ENCODE results near the gene PRPF19.

Gene PRPF19

GRCh38 chr11:60944490-60945294 is 38.3 kb upstream of the PRPF19 start:
- H3K36me3 Mint-ChIP-seq, result no peaks in the 10 kb centered on the region
- no peak overlapping the region for H3K4me3 Mint-ChIP-seq
- CTCF ChIA-PET, result no interaction called here
- peaks cover 16% of the 10 kb centered on the region for H3K27me3 Mint-ChIP-seq
- peaks cover 18% of the 10 kb centered on the region for H3K4me1 Mint-ChIP-seq
- DNase-seq, result no peak
- H3K9me3 Mint-ChIP-seq, result no peaks in the 10 kb centered on the region
- no peak overlapping the region for H3K27ac Mint-ChIP-seq

- CTCF ChIA-PET, result interaction anchor here (0.6 kb wide), 1 partner anchor 244 kb away, joined by 3 read pairs; no protein-coding TSS in a partner anchor
- Mint-ChIP-seq H3K27ac (no peak overlapping the region), H3K36me3 (no peaks in the 10 kb centered on the region), H3K27me3 (peaks cover 4% of the 10 kb centered on the region), H3K4me3 (no peak overlapping the region), H3K4me1 (peaks cover 19% of the 10 kb centered on the region), H3K9me3 (no peaks in the 10 kb centered on the region)
- DNase-seq, result no peak
Observed at GRCh38 chr11:60942970-60943565, 36.7 kb upstream of the PRPF19 start.

- no peak for DNase-seq
- CTCF ChIA-PET, result interaction anchor here (0.6 to 0.7 kb wide), 2 partner anchors 43 to 245 kb away, joined by 3 read pairs; no protein-coding TSS in a partner anchor
- peaks cover 4% of the 10 kb centered on the region for H3K27me3 Mint-ChIP-seq
- peaks cover 19% of the 10 kb centered on the region for H3K4me1 Mint-ChIP-seq
- H3K9me3 Mint-ChIP-seq, result no peaks in the 10 kb centered on the region
- no peak overlapping the region for H3K4me3 Mint-ChIP-seq
- H3K36me3 Mint-ChIP-seq, result no peaks in the 10 kb centered on the region
- no peak overlapping the region for H3K27ac Mint-ChIP-seq
Observed at GRCh38 chr11:60942219-60942618, 35.8 kb upstream of the PRPF19 start.

- H3K27me3 Mint-ChIP-seq, result peaks cover 4% of the 10 kb centered on the region
- DNase-seq, result no peak
- H3K9me3 Mint-ChIP-seq, result no peaks in the 10 kb centered on the region
- H3K4me3 Mint-ChIP-seq, result no peak overlapping the region
- CTCF ChIA-PET, result interaction anchor here (0.7 kb wide), 1 partner anchor 42 kb away, joined by 3 read pairs; no protein-coding TSS in a partner anchor
- H3K4me1 Mint-ChIP-seq, result peaks cover 19% of the 10 kb centered on the region
- no peaks in the 10 kb centered on the region for H3K36me3 Mint-ChIP-seq
- H3K27ac Mint-ChIP-seq, result no peak overlapping the region
Observed at GRCh38 chr11:60941371-60942119, 35.2 kb upstream of the PRPF19 start.

GRCh38 chr11:60939855-60940254 is 33.5 kb upstream of the PRPF19 start:
- peaks cover 19% of the 10 kb centered on the region for H3K4me1 Mint-ChIP-seq
- H3K36me3 Mint-ChIP-seq, result no peaks in the 10 kb centered on the region
- no peak overlapping the region for H3K27ac Mint-ChIP-seq

GRCh38 chr11:60939301-60939700 is 32.9 kb upstream of the PRPF19 start:
- Mint-ChIP-seq H3K36me3 (no peaks in the 10 kb centered on the region), H3K27me3 (peaks cover 5% of the 10 kb centered on the region), H3K4me1 (peaks cover 19% of the 10 kb centered on the region), H3K4me3 (no peak overlapping the region), H3K9me3 (no peaks in the 10 kb centered on the region), H3K27ac (no peak overlapping the region)
- CTCF ChIA-PET, result no interaction called here
- no peak for DNase-seq

More at GRCh38 chr11:60939855-60940254, 33.5 kb upstream of the PRPF19 start:
- Mint-ChIP-seq H3K4me3 (no peak overlapping the region), H3K27me3 (peaks cover under 1% of the 10 kb centered on the region), H3K9me3 (no peaks in the 10 kb centered on the region)
- no peak for DNase-seq
- CTCF ChIA-PET, result no interaction called here

- CTCF ChIA-PET, result no interaction called here
- no peak for DNase-seq
- Mint-ChIP-seq H3K27me3 (peaks cover 11% of the 10 kb centered on the region), H3K4me3 (no peak overlapping the region), H3K9me3 (no peaks in the 10 kb centered on the region), H3K27ac (no peak overlapping the region), H3K4me1 (peaks cover 19% of the 10 kb centered on the region), H3K36me3 (no peaks in the 10 kb centered on the region)
Observed at GRCh38 chr11:60938500-60938899, 32.1 kb upstream of the PRPF19 start.

- no peaks in the 10 kb centered on the region for H3K36me3 Mint-ChIP-seq
- H3K4me3 Mint-ChIP-seq, result no peak overlapping the region
- no peak for DNase-seq
- no peaks in the 10 kb centered on the region for H3K9me3 Mint-ChIP-seq
- no peak overlapping the region for H3K27ac Mint-ChIP-seq
- CTCF ChIA-PET, result no interaction called here
- H3K27me3 Mint-ChIP-seq, result peaks cover 11% of the 10 kb centered on the region
- peaks cover 19% of the 10 kb centered on the region for H3K4me1 Mint-ChIP-seq
Observed at GRCh38 chr11:60937811-60938210, 31.4 kb upstream of the PRPF19 start.

- no peaks in the 10 kb centered on the region for H3K9me3 Mint-ChIP-seq
- no peaks in the 10 kb centered on the region for H3K36me3 Mint-ChIP-seq
- H3K4me3 Mint-ChIP-seq, result no peak overlapping the region
- no peak for DNase-seq
- peaks cover 13% of the 10 kb centered on the region for H3K27me3 Mint-ChIP-seq
- H3K4me1 Mint-ChIP-seq, result peaks cover 16% of the 10 kb centered on the region
- H3K27ac Mint-ChIP-seq, result no peak overlapping the region
- CTCF ChIA-PET, result no interaction called here
Observed at GRCh38 chr11:60937144-60937527, 30.8 kb upstream of the PRPF19 start.

GRCh38 chr11:60936467-60937143 is 30.2 kb upstream of the PRPF19 start:
- no peak overlapping the region for H3K4me3 Mint-ChIP-seq
- peaks cover 11% of the 10 kb centered on the region for H3K4me1 Mint-ChIP-seq
- no peak overlapping the region for H3K27ac Mint-ChIP-seq
- no peaks in the 10 kb centered on the region for H3K9me3 Mint-ChIP-seq
- CTCF ChIA-PET, result no interaction called here
- no peaks in the 10 kb centered on the region for H3K36me3 Mint-ChIP-seq
- H3K27me3 Mint-ChIP-seq, result peaks cover 18% of the 10 kb centered on the region
- DNase-seq, result no peak

- H3K4me3 Mint-ChIP-seq, result no peak overlapping the region
- no peaks in the 10 kb centered on the region for H3K9me3 Mint-ChIP-seq
- no peak overlapping the region for H3K27ac Mint-ChIP-seq
- CTCF ChIA-PET, result no interaction called here
- DNase-seq, result no peak
- peaks cover 6% of the 10 kb centered on the region for H3K4me1 Mint-ChIP-seq
- peaks cover 26% of the 10 kb centered on the region for H3K27me3 Mint-ChIP-seq
- H3K36me3 Mint-ChIP-seq, result no peaks in the 10 kb centered on the region
Observed at GRCh38 chr11:60935676-60936442, 29.5 kb upstream of the PRPF19 start.

GRCh38 chr11:60934790-60935605 is 28.6 kb upstream of the PRPF19 start:
- peaks cover 34% of the 10 kb centered on the region for H3K27me3 Mint-ChIP-seq
- no peaks in the 10 kb centered on the region for H3K36me3 Mint-ChIP-seq
- H3K4me3 Mint-ChIP-seq, result no peak overlapping the region
- no peaks in the 10 kb centered on the region for H3K9me3 Mint-ChIP-seq
- no peak overlapping the region for H3K27ac Mint-ChIP-seq
- no peak for DNase-seq
- peaks cover 5% of the 10 kb centered on the region for H3K4me1 Mint-ChIP-seq
- CTCF ChIA-PET, result no interaction called here
